ENCODE results near the gene TRIM8.
A peak's percentile ranks its signal among the peaks of the same experiment; 100 is the strongest.

The TRIM8 gene

GRCh38 chr10:102647443-102648268, 3.4 kb downstream of the TRIM8 start:
- peaks cover 67% of the 10 kb centered on the region for H3K4me1 Mint-ChIP-seq
- no peaks in the 10 kb centered on the region for H3K27me3 Mint-ChIP-seq
- peak overlapping the region; percentile 98 for H3K27ac Mint-ChIP-seq
- peaks cover 32% of the 10 kb centered on the region for H3K36me3 Mint-ChIP-seq (ENCODE audit: low read depth)
- peak overlapping the region; percentile 96 for H3K4me3 Mint-ChIP-seq
- H3K9me3 Mint-ChIP-seq = no peaks in the 10 kb centered on the region
- DNase-seq (no peak), ATAC-seq (no peak)

- Mint-ChIP-seq H3K4me1 (peaks cover 74% of the 10 kb centered on the region), H3K4me3 (peak overlapping the region; percentile 96), H3K36me3 (ENCODE audit: low read depth) (peaks cover 39% of the 10 kb centered on the region), H3K27me3 (no peaks in the 10 kb centered on the region), H3K27ac (no peak overlapping the region), H3K9me3 (no peaks in the 10 kb centered on the region)
- no peak for ATAC-seq
- no peak for DNase-seq
Observed at GRCh38 chr10:102648269-102648888, 4.1 kb downstream of the TRIM8 start.

GRCh38 chr10:102648889-102649796, 4.9 kb downstream of the TRIM8 start:
- H3K27ac Mint-ChIP-seq = peak overlapping the region; percentile 84
- DNase-seq = peak; percentile 56
- no peaks in the 10 kb centered on the region for H3K27me3 Mint-ChIP-seq
- peak; percentile 4 for ATAC-seq
- H3K4me1 Mint-ChIP-seq = peaks cover 81% of the 10 kb centered on the region
- peaks cover 45% of the 10 kb centered on the region for H3K36me3 Mint-ChIP-seq (ENCODE audit: low read depth)
- H3K9me3 Mint-ChIP-seq = no peaks in the 10 kb centered on the region
- H3K4me3 Mint-ChIP-seq = peak overlapping the region; percentile 96

GRCh38 chr10:102649797-102650654, 5.7 kb downstream of the TRIM8 start:
- Mint-ChIP-seq H3K27ac (peak overlapping the region; percentile 54), H3K9me3 (no peaks in the 10 kb centered on the region), H3K4me1 (peaks cover 81% of the 10 kb centered on the region), H3K27me3 (no peaks in the 10 kb centered on the region), H3K4me3 (peak overlapping the region; percentile 96), H3K36me3 (ENCODE audit: low read depth) (peaks cover 50% of the 10 kb centered on the region)
- DNase-seq (no peak), ATAC-seq (no peak)

GRCh38 chr10:102650655-102651454, 6.6 kb downstream of the TRIM8 start:
- Mint-ChIP-seq H3K27me3 (no peaks in the 10 kb centered on the region), H3K4me3 (peak overlapping the region; percentile 24), H3K4me1 (peaks cover 80% of the 10 kb centered on the region), H3K27ac (peak overlapping the region; percentile 87), H3K9me3 (no peaks in the 10 kb centered on the region), H3K36me3 (ENCODE audit: low read depth) (peaks cover 48% of the 10 kb centered on the region)
- no peak for DNase-seq
- ATAC-seq = no peak

- ATAC-seq = peak; percentile 23
- no peak for DNase-seq
- Mint-ChIP-seq H3K27ac (peak overlapping the region; percentile 87), H3K4me1 (peaks cover 72% of the 10 kb centered on the region), H3K27me3 (no peaks in the 10 kb centered on the region), H3K9me3 (no peaks in the 10 kb centered on the region), H3K4me3 (peak overlapping the region; percentile 69), H3K36me3 (ENCODE audit: low read depth) (peaks cover 40% of the 10 kb centered on the region)
Observed at GRCh38 chr10:102651455-102652169, 7.3 kb downstream of the TRIM8 start.

GRCh38 chr10:102652170-102652916, 8.1 kb downstream of the TRIM8 start:
- Mint-ChIP-seq H3K27ac (peak overlapping the region; percentile 87), H3K9me3 (no peaks in the 10 kb centered on the region), H3K4me3 (peak overlapping the region; percentile 69), H3K27me3 (no peaks in the 10 kb centered on the region), H3K4me1 (peaks cover 67% of the 10 kb centered on the region), H3K36me3 (ENCODE audit: low read depth) (peaks cover 39% of the 10 kb centered on the region)
- no peak for DNase-seq
- peak; percentile 50 for ATAC-seq

- no peak for ATAC-seq
- no peaks in the 10 kb centered on the region for H3K27me3 Mint-ChIP-seq
- peak overlapping the region; percentile 87 for H3K27ac Mint-ChIP-seq
- no peak for DNase-seq
- H3K4me1 Mint-ChIP-seq = peaks cover 65% of the 10 kb centered on the region
- H3K9me3 Mint-ChIP-seq = no peaks in the 10 kb centered on the region
- H3K36me3 Mint-ChIP-seq (ENCODE audit: low read depth) = peaks cover 43% of the 10 kb centered on the region
- no peak overlapping the region for H3K4me3 Mint-ChIP-seq
Observed at GRCh38 chr10:102653060-102653459, 8.8 kb downstream of the TRIM8 start.

GRCh38 chr10:102654566-102654965, 10.3 kb downstream of the TRIM8 start:
- Mint-ChIP-seq H3K36me3 (ENCODE audit: low read depth) (peaks cover 41% of the 10 kb centered on the region), H3K9me3 (no peaks in the 10 kb centered on the region)

GRCh38 chr10:102654969-102655368, 10.7 kb downstream of the TRIM8 start:
- no peak for DNase-seq
- ATAC-seq = no peak
- no peak overlapping the region for H3K27ac Mint-ChIP-seq
- no peaks in the 10 kb centered on the region for H3K9me3 Mint-ChIP-seq
- H3K4me3 Mint-ChIP-seq = no peak overlapping the region
- peaks cover 41% of the 10 kb centered on the region for H3K36me3 Mint-ChIP-seq (ENCODE audit: low read depth)
- H3K27me3 Mint-ChIP-seq = no peaks in the 10 kb centered on the region
- H3K4me1 Mint-ChIP-seq = peaks cover 63% of the 10 kb centered on the region

More at GRCh38 chr10:102654566-102654965, 10.3 kb downstream of the TRIM8 start:
- Mint-ChIP-seq H3K4me3 (no peak overlapping the region), H3K27me3 (no peaks in the 10 kb centered on the region), H3K4me1 (peaks cover 66% of the 10 kb centered on the region), H3K27ac (no peak overlapping the region)
- DNase-seq (no peak), ATAC-seq (no peak)

- DNase-seq = no peak
- ATAC-seq = no peak
- H3K27me3 Mint-ChIP-seq = no peaks in the 10 kb centered on the region
- no peak overlapping the region for H3K27ac Mint-ChIP-seq
- H3K4me1 Mint-ChIP-seq = peaks cover 61% of the 10 kb centered on the region
- H3K9me3 Mint-ChIP-seq = no peaks in the 10 kb centered on the region
- H3K36me3 Mint-ChIP-seq (ENCODE audit: low read depth) = peaks cover 41% of the 10 kb centered on the region
- no peak overlapping the region for H3K4me3 Mint-ChIP-seq
Observed at GRCh38 chr10:102656026-102656425, 11.7 kb downstream of the TRIM8 start.

GRCh38 chr10:102656791-102657371, 12.6 kb downstream of the TRIM8 start:
- DNase-seq = no peak
- Mint-ChIP-seq H3K27ac (no peak overlapping the region), H3K4me3 (no peak overlapping the region), H3K4me1 (peaks cover 61% of the 10 kb centered on the region), H3K36me3 (ENCODE audit: low read depth) (peaks cover 41% of the 10 kb centered on the region), H3K27me3 (no peaks in the 10 kb centered on the region), H3K9me3 (no peaks in the 10 kb centered on the region)
- no peak for ATAC-seq
